Measurements from ENCODE around the gene ELMOD1. TPM values are rescaled to one million over a fixed set of nuclear protein-coding genes. Genes with fewer than 3 reads are reported as not detected.
A peak's percentile ranks its signal among the peaks of the same experiment; 100 is the strongest.

ELMOD1 gene
- total and polyA plus RNA-seq, 2 of the 4 experiments (the other 2 are of a cell fraction), result 0.18 to 0.29 TPM

DNA sequence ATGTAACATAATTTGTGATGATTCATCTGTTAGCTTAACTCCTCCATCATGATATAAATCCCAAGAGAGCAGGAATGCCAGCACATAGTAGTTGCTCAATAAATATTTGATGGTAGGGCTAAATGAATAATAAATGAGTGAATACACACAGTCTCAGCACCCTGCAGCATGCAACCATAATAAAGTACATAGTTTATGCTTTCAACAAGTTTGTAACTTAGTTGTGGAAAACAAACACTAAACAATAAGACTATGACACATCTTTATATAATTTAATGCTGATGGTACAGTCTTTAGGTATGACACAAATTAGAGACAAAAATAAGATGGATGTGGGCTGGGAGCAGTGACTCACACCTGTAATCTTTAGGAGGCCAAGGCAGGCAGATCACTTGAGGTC is 29.3 kb upstream of the ELMOD1 start:
- H3K4ac ChIP-seq (ENCODE audit: low read depth, low read length), result no peak overlapping the region
- H4K8ac ChIP-seq (ENCODE audit: low read depth in 2 of 2, low read length in 2 of 2), result no peak overlapping the region
- H3K9ac ChIP-seq (ENCODE audit: low read depth, low read length), result no peak overlapping the region
- ATAC-seq (ENCODE audit: low read depth) (no peak), DNase-seq (peak; percentile 34)
- H3K14ac ChIP-seq (replicated peaks; ENCODE audit: low read depth, low read length), result no peak overlapping the region
- no peak overlapping the region for H2BK20ac ChIP-seq (ENCODE audit: low read depth, low read length)
- ChIA-PET CTCF (no interaction called here), POLR2A (ENCODE audit: unreplicated experiment) (no interaction called here)
- H3K36me3 ChIP-seq (ENCODE audit: control insufficient read depth, insufficient read depth, low read length), result no peaks in the 10 kb centered on the region
- no peak overlapping the region for H3K4me2 ChIP-seq (ENCODE audit: low read depth, low read length)
- H3K27ac ChIP-seq (ENCODE audit: insufficient read depth, low read length), result no peak overlapping the region
- in situ Hi-C loops (cut with MboI; ENCODE audit: low sequenced_read_pairs) (no loop called here), intact Hi-C loops (cut with micrococcal nuclease) (loop anchor here (10.0 kb wide), 1 partner anchor 1093 kb away; no protein-coding TSS in a partner anchor), dilution Hi-C loops (cut with HindIII; ENCODE audit: low sequenced_read_pairs, unreplicated experiment) (no loop called here)
- H3K27me3 ChIP-seq (ENCODE audit: control insufficient read depth, insufficient read depth, low read length), result no peaks in the 10 kb centered on the region
- no peak overlapping the region for H2BK5ac ChIP-seq (ENCODE audit: low read depth, low read length, poor library complexity, severe bottlenecking)
- no peak overlapping the region for H2AK9ac ChIP-seq (replicated peaks; ENCODE audit: low read depth, low read length, poor library complexity)
- no peak overlapping the region for H4K91ac ChIP-seq (ENCODE audit: insufficient read depth, low read depth, low read length)
- no peak overlapping the region for H3K4me3 ChIP-seq (ENCODE audit: insufficient read depth, low read depth, low read length)
- peak; percentile 75; the same call in 1 of the 2 replicates for TF ChIP-seq CEBPB (IDR thresholded peaks at IDR 0.05; ENCODE audit: low read depth, low read length)
- TF ChIP-seq POLR2A (IDR thresholded peaks at IDR 0.05; ENCODE audit: low read depth, low read length), result no peak
- no peak overlapping the region for H3K23ac ChIP-seq (ENCODE audit: low read depth, low read length)
- H4K20me1 ChIP-seq (ENCODE audit: insufficient read depth, low read length), result no peaks in the 10 kb centered on the region
- peaks cover 6% of the 10 kb centered on the region for H3K9me1 ChIP-seq (ENCODE audit: insufficient read depth, low read length)
- H3K79me1 ChIP-seq (ENCODE audit: low read depth in 1 of 2, low read length in 2 of 2), result peaks cover 5 to 16% of the 10 kb centered on the region in 2 experiments; a peak in 3 of 4 replicates
- H3K18ac ChIP-seq (ENCODE audit: low read depth, low read length), result no peak overlapping the region
- no peak overlapping the region for H4K5ac ChIP-seq (ENCODE audit: low read depth, low read length)
- H3K4me1 ChIP-seq (ENCODE audit: control insufficient read depth, insufficient read depth, low read length), result peaks cover 7% of the 10 kb centered on the region
- no peak overlapping the region for H3K56ac ChIP-seq (ENCODE audit: extremely low read depth, insufficient read depth, low read length)
- no peak overlapping the region for H2AK5ac ChIP-seq (ENCODE audit: low read depth, low read length)
- no TSS peak for BruUV-seq (replicated peaks)
- H2BK120ac ChIP-seq (ENCODE audit: low read depth, low read length), result no peak overlapping the region
- H2BK15ac ChIP-seq (ENCODE audit: low read depth, low read length), result no peak overlapping the region
- no peaks in the 10 kb centered on the region for H3K9me3 ChIP-seq (ENCODE audit: control insufficient read depth, insufficient read depth, low read length)
- no peak overlapping the region for H2AFZ ChIP-seq (replicated peaks; ENCODE audit: low read length, poor library complexity)
